Measurements from ENCODE around the gene MIB1.

Gene MIB1

DNA sequence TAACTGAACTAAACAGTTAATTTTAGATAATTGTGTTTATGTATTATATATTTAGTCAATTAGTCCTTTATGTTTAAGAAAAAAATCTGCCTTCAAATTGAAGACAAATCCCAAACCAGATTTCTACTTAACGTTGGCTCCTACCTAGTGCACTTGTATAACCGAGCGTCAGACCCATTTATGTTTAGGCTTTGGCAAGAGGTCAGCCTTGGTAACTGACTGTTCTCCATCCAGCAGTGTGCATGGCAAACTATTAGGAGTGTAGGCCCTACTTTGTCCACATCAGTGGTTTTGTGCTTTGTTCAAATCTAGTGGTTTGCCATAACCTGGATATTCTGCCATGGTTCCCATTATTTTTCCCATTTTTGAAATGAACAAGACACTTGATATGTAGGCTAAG is 114.8 kb downstream of the MIB1 start:
- H3K27me3 ChIP-seq (replicated peaks; ENCODE audit: insufficient read depth, low read length): no peaks in the 10 kb centered on the region
- H3F3A ChIP-seq (ENCODE audit: insufficient read depth, low read length): peaks cover 20% of the 10 kb centered on the region
- TF ChIP-seq EZH2phosphoT487 (IDR thresholded peaks at IDR 0.05; ENCODE audit: low read length): no peak
- TF ChIP-seq, protein P1, sequence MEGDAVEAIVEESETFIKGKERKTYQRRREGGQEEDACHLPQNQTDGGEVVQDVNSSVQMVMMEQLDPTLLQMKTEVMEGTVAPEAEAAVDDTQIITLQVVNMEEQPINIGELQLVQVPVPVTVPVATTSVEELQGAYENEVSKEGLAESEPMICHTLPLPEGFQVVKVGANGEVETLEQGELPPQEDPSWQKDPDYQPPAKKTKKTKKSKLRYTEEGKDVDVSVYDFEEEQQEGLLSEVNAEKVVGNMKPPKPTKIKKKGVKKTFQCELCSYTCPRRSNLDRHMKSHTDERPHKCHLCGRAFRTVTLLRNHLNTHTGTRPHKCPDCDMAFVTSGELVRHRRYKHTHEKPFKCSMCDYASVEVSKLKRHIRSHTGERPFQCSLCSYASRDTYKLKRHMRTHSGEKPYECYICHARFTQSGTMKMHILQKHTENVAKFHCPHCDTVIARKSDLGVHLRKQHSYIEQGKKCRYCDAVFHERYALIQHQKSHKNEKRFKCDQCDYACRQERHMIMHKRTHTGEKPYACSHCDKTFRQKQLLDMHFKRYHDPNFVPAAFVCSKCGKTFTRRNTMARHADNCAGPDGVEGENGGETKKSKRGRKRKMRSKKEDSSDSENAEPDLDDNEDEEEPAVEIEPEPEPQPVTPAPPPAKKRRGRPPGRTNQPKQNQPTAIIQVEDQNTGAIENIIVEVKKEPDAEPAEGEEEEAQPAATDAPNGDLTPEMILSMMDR (IDR thresholded peaks at IDR 0.05; ENCODE audit: low read length): no peak
- no peak for TF ChIP-seq EZH2 (optimal IDR thresholded peaks at IDR 0.05; ENCODE audit: low read depth, low read length)
- no peaks in the 10 kb centered on the region for H3K9me3 ChIP-seq (replicated peaks; ENCODE audit: insufficient read depth, low read length)
- no peak overlapping the region for H2AFZ ChIP-seq (ENCODE audit: low read length)
- DNase-seq: no peak
- no peak overlapping the region for H3K4me3 ChIP-seq (ENCODE audit: low read length)
- H3K36me3 ChIP-seq (replicated peaks; ENCODE audit: insufficient read depth, low read length): no peaks in the 10 kb centered on the region; the same call in 1 of the 2 replicates
- H4K20me1 ChIP-seq (ENCODE audit: insufficient read depth, low read length): no peaks in the 10 kb centered on the region; the same call in 1 of the 2 replicates
- peaks cover 9% of the 10 kb centered on the region for H3K79me2 ChIP-seq (ENCODE audit: low read length)
- no peak overlapping the region for H3K4me2 ChIP-seq (ENCODE audit: low read depth, low read length)
- H3K9ac ChIP-seq (ENCODE audit: low read length): no peak overlapping the region
- peaks cover 23% of the 10 kb centered on the region for H3K4me1 ChIP-seq (ENCODE audit: low read length)
- no peaks in the 10 kb centered on the region for H3K9me2 ChIP-seq (replicated peaks; ENCODE audit: insufficient read depth, low read length)
- no peak overlapping the region for H3K27ac ChIP-seq (ENCODE audit: low read length)

DNA sequence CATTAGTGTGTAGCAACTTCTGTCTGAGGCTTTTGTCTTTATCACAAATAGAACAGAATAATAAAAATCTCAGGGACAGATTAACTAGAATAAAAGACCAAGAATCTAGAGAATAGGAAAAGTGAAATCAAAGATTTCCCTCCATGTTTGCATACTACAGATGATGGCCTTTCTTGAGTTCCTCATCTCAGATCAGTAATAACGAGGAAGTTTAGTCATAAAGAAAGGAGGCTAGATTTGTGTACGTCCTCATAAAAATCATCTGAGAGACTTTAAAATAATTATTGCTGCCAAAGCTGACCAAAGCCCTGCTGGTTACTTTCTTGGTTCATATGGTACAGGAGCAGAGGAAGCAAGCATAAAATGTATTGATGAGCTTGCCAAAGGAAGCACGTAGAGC is 117.3 kb downstream of the MIB1 start:
- H3K4me3 ChIP-seq (ENCODE audit: low read length): no peak overlapping the region
- peaks cover 9% of the 10 kb centered on the region for H3F3A ChIP-seq (ENCODE audit: insufficient read depth, low read length)
- DNase-seq: no peak
- H3K36me3 ChIP-seq (replicated peaks; ENCODE audit: insufficient read depth, low read length): no peaks in the 10 kb centered on the region; the same call in 1 of the 2 replicates
- H3K9me2 ChIP-seq (replicated peaks; ENCODE audit: insufficient read depth, low read length): no peaks in the 10 kb centered on the region
- TF ChIP-seq, protein P1 (IDR thresholded peaks at IDR 0.05; ENCODE audit: low read length): no peak
- TF ChIP-seq EZH2phosphoT487 (IDR thresholded peaks at IDR 0.05; ENCODE audit: low read length): no peak
- no peak for TF ChIP-seq EZH2 (optimal IDR thresholded peaks at IDR 0.05; ENCODE audit: low read depth, low read length)
- H3K9ac ChIP-seq (ENCODE audit: low read length): no peak overlapping the region
- no peak overlapping the region for H2AFZ ChIP-seq (ENCODE audit: low read length)
- no peak overlapping the region for H3K27ac ChIP-seq (ENCODE audit: low read length)
- H3K9me3 ChIP-seq (replicated peaks; ENCODE audit: insufficient read depth, low read length): no peaks in the 10 kb centered on the region
- H3K4me1 ChIP-seq (ENCODE audit: low read length): peaks cover 8% of the 10 kb centered on the region
- no peak overlapping the region for H3K4me2 ChIP-seq (ENCODE audit: low read depth, low read length)
- H3K79me2 ChIP-seq (ENCODE audit: low read length): no peaks in the 10 kb centered on the region
- H3K27me3 ChIP-seq (replicated peaks; ENCODE audit: insufficient read depth, low read length): no peaks in the 10 kb centered on the region
- H4K20me1 ChIP-seq (ENCODE audit: insufficient read depth, low read length): no peaks in the 10 kb centered on the region

DNA sequence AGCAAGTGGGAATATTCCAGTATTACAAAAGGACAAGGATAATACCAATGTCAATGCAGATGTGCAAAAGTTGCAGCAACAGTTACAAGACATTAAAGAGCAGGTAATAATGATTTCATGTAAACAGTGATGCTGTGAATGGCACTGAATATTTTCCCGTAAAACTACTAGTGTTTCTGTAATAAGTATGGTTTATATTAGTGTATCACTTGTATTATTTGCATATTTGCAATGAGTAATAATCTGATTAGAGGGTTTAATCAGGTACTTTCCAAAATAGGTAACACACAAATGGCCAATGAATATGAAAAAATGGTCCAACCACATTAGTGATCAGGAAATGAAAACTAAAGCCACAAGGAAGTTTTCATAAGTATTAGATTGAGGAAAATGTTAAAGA is 118.0 kb downstream of the MIB1 start:
- Histone ChIP-seq H3K9me3 (replicated peaks; ENCODE audit: insufficient read depth, low read length) (no peaks in the 10 kb centered on the region), H3F3A (ENCODE audit: insufficient read depth, low read length) (peaks cover 2% of the 10 kb centered on the region), H3K9ac (ENCODE audit: low read length) (no peak overlapping the region), H3K4me3 (ENCODE audit: low read length) (no peak overlapping the region), H3K9me2 (replicated peaks; ENCODE audit: insufficient read depth, low read length) (no peaks in the 10 kb centered on the region), H4K20me1 (ENCODE audit: insufficient read depth, low read length) (no peaks in the 10 kb centered on the region), H3K79me2 (ENCODE audit: low read length) (no peaks in the 10 kb centered on the region), H3K4me2 (ENCODE audit: low read depth, low read length) (no peak overlapping the region), H3K27me3 (replicated peaks; ENCODE audit: insufficient read depth, low read length) (no peaks in the 10 kb centered on the region), H2AFZ (ENCODE audit: low read length) (no peak overlapping the region), H3K4me1 (ENCODE audit: low read length) (peaks cover 7% of the 10 kb centered on the region; the same call in 1 of the 2 replicates), H3K36me3 (replicated peaks; ENCODE audit: insufficient read depth, low read length) (no peaks in the 10 kb centered on the region; the same call in 1 of the 2 replicates), H3K27ac (ENCODE audit: low read length) (no peak overlapping the region)
- no peak for DNase-seq
- no peak for TF ChIP-seq EZH2 (optimal IDR thresholded peaks at IDR 0.05; ENCODE audit: low read depth, low read length)
- TF ChIP-seq EZH2phosphoT487 (IDR thresholded peaks at IDR 0.05; ENCODE audit: low read length): no peak
- TF ChIP-seq, protein P1 (IDR thresholded peaks at IDR 0.05; ENCODE audit: low read length): no peak

All from MM.1S (cell line).